ENCODE results near the gene UGGT1.

UGGT1 gene

GRCh38 chr2:128153786-128154185, 62.8 kb downstream of the UGGT1 start:
- peaks cover 88% of the 10 kb centered on the region for H3K36me3 Mint-ChIP-seq (ENCODE audit: low read depth)
- H3K4me3 Mint-ChIP-seq: no peak overlapping the region
- intact Hi-C loops (cut with micrococcal nuclease): no loop called here
- H3K9me3 Mint-ChIP-seq: no peaks in the 10 kb centered on the region
- H3K27me3 Mint-ChIP-seq: no peaks in the 10 kb centered on the region
- no peak overlapping the region for H3K27ac Mint-ChIP-seq
- peaks cover 5% of the 10 kb centered on the region for H3K4me1 Mint-ChIP-seq (ENCODE audit: low read depth)

- H3K4me1 Mint-ChIP-seq (ENCODE audit: low read depth): peaks cover 5% of the 10 kb centered on the region
- intact Hi-C loops (cut with micrococcal nuclease): no loop called here
- H3K9me3 Mint-ChIP-seq: no peaks in the 10 kb centered on the region
- H3K27ac Mint-ChIP-seq: no peak overlapping the region
- H3K4me3 Mint-ChIP-seq: no peak overlapping the region
- no peaks in the 10 kb centered on the region for H3K27me3 Mint-ChIP-seq
- peaks cover 88% of the 10 kb centered on the region for H3K36me3 Mint-ChIP-seq (ENCODE audit: low read depth)
Observed at GRCh38 chr2:128154225-128154624, 63.2 kb downstream of the UGGT1 start.

GRCh38 chr2:128155970-128156369, 65.0 kb downstream of the UGGT1 start:
- Mint-ChIP-seq H3K9me3 (no peaks in the 10 kb centered on the region), H3K4me3 (no peak overlapping the region), H3K36me3 (ENCODE audit: low read depth) (peaks cover 93% of the 10 kb centered on the region), H3K27ac (no peak overlapping the region), H3K4me1 (ENCODE audit: low read depth) (peaks cover 8% of the 10 kb centered on the region), H3K27me3 (no peaks in the 10 kb centered on the region)
- intact Hi-C loops (cut with micrococcal nuclease): no loop called here

- Mint-ChIP-seq H3K4me3 (no peak overlapping the region), H3K36me3 (ENCODE audit: low read depth) (peaks cover 91% of the 10 kb centered on the region), H3K4me1 (ENCODE audit: low read depth) (peaks cover 13% of the 10 kb centered on the region), H3K27ac (no peak overlapping the region), H3K27me3 (no peaks in the 10 kb centered on the region), H3K9me3 (no peaks in the 10 kb centered on the region)
- intact Hi-C loops (cut with micrococcal nuclease): no loop called here
Observed at GRCh38 chr2:128156812-128157211, 65.8 kb downstream of the UGGT1 start.

GRCh38 chr2:128157644-128158043, 66.6 kb downstream of the UGGT1 start:
- no peaks in the 10 kb centered on the region for H3K27me3 Mint-ChIP-seq
- peaks cover 21% of the 10 kb centered on the region for H3K4me1 Mint-ChIP-seq (ENCODE audit: low read depth)
- intact Hi-C loops (cut with micrococcal nuclease): no loop called here
- no peaks in the 10 kb centered on the region for H3K9me3 Mint-ChIP-seq
- peaks cover 91% of the 10 kb centered on the region for H3K36me3 Mint-ChIP-seq (ENCODE audit: low read depth)
- H3K27ac Mint-ChIP-seq: no peak overlapping the region
- H3K4me3 Mint-ChIP-seq: no peak overlapping the region

- Mint-ChIP-seq H3K36me3 (ENCODE audit: low read depth) (peaks cover 91% of the 10 kb centered on the region), H3K4me1 (ENCODE audit: low read depth) (peaks cover 26% of the 10 kb centered on the region), H3K9me3 (no peaks in the 10 kb centered on the region), H3K27ac (no peak overlapping the region), H3K4me3 (no peak overlapping the region), H3K27me3 (no peaks in the 10 kb centered on the region)
- intact Hi-C loops (cut with micrococcal nuclease): no loop called here
Observed at GRCh38 chr2:128158176-128158575, 67.2 kb downstream of the UGGT1 start.

GRCh38 chr2:128159437-128159836, 68.4 kb downstream of the UGGT1 start:
- H3K9me3 Mint-ChIP-seq: no peaks in the 10 kb centered on the region
- H3K27ac Mint-ChIP-seq: no peak overlapping the region

GRCh38 chr2:128160616-128161275, 69.7 kb downstream of the UGGT1 start:
- Mint-ChIP-seq H3K27me3 (no peaks in the 10 kb centered on the region), H3K4me3 (no peak overlapping the region), H3K36me3 (ENCODE audit: low read depth) (peaks cover 93% of the 10 kb centered on the region), H3K9me3 (no peaks in the 10 kb centered on the region), H3K4me1 (ENCODE audit: low read depth) (peaks cover 28% of the 10 kb centered on the region), H3K27ac (no peak overlapping the region)
- intact Hi-C loops (cut with micrococcal nuclease): no loop called here

More at GRCh38 chr2:128159437-128159836, 68.4 kb downstream of the UGGT1 start:
- peaks cover 89% of the 10 kb centered on the region for H3K36me3 Mint-ChIP-seq (ENCODE audit: low read depth)
- intact Hi-C loops (cut with micrococcal nuclease): no loop called here
- no peak overlapping the region for H3K4me3 Mint-ChIP-seq
- peaks cover 28% of the 10 kb centered on the region for H3K4me1 Mint-ChIP-seq (ENCODE audit: low read depth)
- no peaks in the 10 kb centered on the region for H3K27me3 Mint-ChIP-seq

- peaks cover 34% of the 10 kb centered on the region for H3K4me1 Mint-ChIP-seq (ENCODE audit: low read depth)
- intact Hi-C loops (cut with micrococcal nuclease): no loop called here
- no peaks in the 10 kb centered on the region for H3K9me3 Mint-ChIP-seq
- no peak overlapping the region for H3K4me3 Mint-ChIP-seq
- H3K27me3 Mint-ChIP-seq: no peaks in the 10 kb centered on the region
- H3K27ac Mint-ChIP-seq: peak overlapping the region; percentile 48
- H3K36me3 Mint-ChIP-seq (ENCODE audit: low read depth): peaks cover 93% of the 10 kb centered on the region
Observed at GRCh38 chr2:128162266-128162665, 71.3 kb downstream of the UGGT1 start.

GRCh38 chr2:128164311-128164710, 73.3 kb downstream of the UGGT1 start:
- no peak overlapping the region for H3K4me3 Mint-ChIP-seq
- peaks cover 91% of the 10 kb centered on the region for H3K36me3 Mint-ChIP-seq (ENCODE audit: low read depth)
- no peak overlapping the region for H3K27ac Mint-ChIP-seq
- H3K27me3 Mint-ChIP-seq: no peaks in the 10 kb centered on the region
- no peaks in the 10 kb centered on the region for H3K9me3 Mint-ChIP-seq
- H3K4me1 Mint-ChIP-seq (ENCODE audit: low read depth): peaks cover 45% of the 10 kb centered on the region
- intact Hi-C loops (cut with micrococcal nuclease): no loop called here

- intact Hi-C loops (cut with micrococcal nuclease): no loop called here
- Mint-ChIP-seq H3K27ac (no peak overlapping the region), H3K36me3 (ENCODE audit: low read depth) (peaks cover 86% of the 10 kb centered on the region), H3K27me3 (no peaks in the 10 kb centered on the region), H3K4me1 (ENCODE audit: low read depth) (peaks cover 43% of the 10 kb centered on the region), H3K9me3 (no peaks in the 10 kb centered on the region), H3K4me3 (no peak overlapping the region)
Observed at GRCh38 chr2:128166746-128167353, 75.8 kb downstream of the UGGT1 start.

- intact Hi-C loops (cut with micrococcal nuclease): no loop called here
- no peak overlapping the region for H3K27ac Mint-ChIP-seq
- H3K4me3 Mint-ChIP-seq: no peak overlapping the region
- H3K9me3 Mint-ChIP-seq: no peaks in the 10 kb centered on the region
- H3K4me1 Mint-ChIP-seq (ENCODE audit: low read depth): peaks cover 29% of the 10 kb centered on the region
- H3K27me3 Mint-ChIP-seq: no peaks in the 10 kb centered on the region
- H3K36me3 Mint-ChIP-seq (ENCODE audit: low read depth): peaks cover 88% of the 10 kb centered on the region
Observed at GRCh38 chr2:128169094-128169493, 78.1 kb downstream of the UGGT1 start.

GRCh38 chr2:128169497-128169896, 78.5 kb downstream of the UGGT1 start:
- Mint-ChIP-seq H3K27me3 (no peaks in the 10 kb centered on the region), H3K4me3 (no peak overlapping the region), H3K27ac (no peak overlapping the region), H3K4me1 (ENCODE audit: low read depth) (peaks cover 29% of the 10 kb centered on the region), H3K9me3 (no peaks in the 10 kb centered on the region), H3K36me3 (ENCODE audit: low read depth) (peaks cover 90% of the 10 kb centered on the region)
- intact Hi-C loops (cut with micrococcal nuclease): no loop called here

GRCh38 chr2:128169933-128170709, 79.1 kb downstream of the UGGT1 start:
- peaks cover 29% of the 10 kb centered on the region for H3K4me1 Mint-ChIP-seq (ENCODE audit: low read depth)
- H3K27ac Mint-ChIP-seq: no peak overlapping the region
- intact Hi-C loops (cut with micrococcal nuclease): no loop called here
- no peaks in the 10 kb centered on the region for H3K9me3 Mint-ChIP-seq
- no peak overlapping the region for H3K4me3 Mint-ChIP-seq
- no peaks in the 10 kb centered on the region for H3K27me3 Mint-ChIP-seq
- peaks cover 90% of the 10 kb centered on the region for H3K36me3 Mint-ChIP-seq (ENCODE audit: low read depth)
